Adrenal gland (tissue), 12 donors: ENCODE measurements around the gene KATNIP. TPM values are rescaled to one million over a fixed set of nuclear protein-coding genes. Genes with fewer than 3 reads are reported as not detected.

Experiments
- DNase-seq, 7 donors: peaks; one replicate each; pipeline ENCODE4 v3.0.0-alpha.2; 2019 to 2020
- H3K27ac ChIP-seq, 5 donors: fragments of 200-600 bp; sonication (generic) in 4 of 5; 1 replicate in 3 of 5; 2 replicates in 2 of 5; pipeline versions ENCODE4 v1.5.1 to v1.8.0; 2016 to 2020; ENCODE audit warnings: mild to moderate bottlenecking in 1 of 5
- H3K27me3 ChIP-seq: fragments of 200-600 bp; 2 replicates; pipeline ENCODE4 v1.8.0; 2021
- H3K36me3 ChIP-seq, 2 donors: fragments of 200-600 bp; replicated peaks in 1 of 2; 1 replicate in 1 of 2; 2 replicates in 1 of 2; pipeline versions ENCODE4 v1.5.1 to v1.8.0; 2018 to 2022
- H3K4me1 ChIP-seq, 2 donors: fragments of 200-600 bp; replicated peaks in 1 of 2; 1 replicate in 1 of 2; 2 replicates in 1 of 2; pipeline versions ENCODE4 v1.5.1 to v1.8.0; 2018 to 2021
- H3K4me3 ChIP-seq, 4 donors: fragments of 200-600 bp; sonication (generic) in 3 of 4; one replicate each; pipeline ENCODE4 v1.5.1; 2016 to 2018
- H3K9me3 ChIP-seq, 3 donors: fragments of 200-600 bp; sonication (generic) in 1 of 3; replicated peaks in 1 of 3; 1 replicate in 2 of 3; 2 replicates in 1 of 3; pipeline versions ENCODE4 v1.5.1 to v1.8.0; 2016 to 2021
- POLR2A ChIP-seq, 2 donors: fragments of 450-650 bp; IDR thresholded peaks; one replicate each; pipeline ENCODE4 v1.6.1; 2017; ENCODE audit warnings: antibody characterized with exemption in 2 of 2, mild to moderate bottlenecking in 2 of 2, moderate library complexity in 1 of 2
- WGBS, 4 donors: extraction: QIAGEN DNeasy Blood & Tissue Kit in 2 of 4; methylation state at CpG; one replicate each; pipeline versions ENCODE4 v1.1.5 to v1.1.7; 2013 to 2017; 5-methylcytosine and 5-hydroxymethylcytosine counted together
- intact Hi-C, 2 donors: fragments of 100-400 bp; cut with DNase I; formaldehyde crosslinking; loops; one replicate each; pipeline versions ENCODE4 v1.14.1 to v1.15.0; 2022 to 2023
- polyA plus RNA-seq, 3 donors: library from polyadenylated mRNA; stranded (reverse); fragments of 200-250 nt in 2 of 3; fragments of 350-450 nt in 1 of 3; fragmentation: Illumina TruSeq in 1 of 3; extraction: RNeasy Lipid Tissue Mini Kit (QIAGEN cat#74804) in 1 of 3; gene quantifications; one replicate each; pipeline ENCODE4 v1.2.3, GENCODE V29; 2013 to 2014
- total RNA-seq, 9 donors: library from RNA; depleted of rRNA in 4 of 9; stranded (reverse); fragments of >200 nt in 4 of 9; fragments of 120-200 nt in 1 of 9; fragmentation: NEBNext Ultra II Directional in 1 of 9; extraction: Animal tissue kit (Norgen Biotek cat#: 25700) in 1 of 9; gene quantifications; one replicate each; pipeline versions ENCODE4 v1.1.0 to v1.2.4, GENCODE V29; 2013 to 2023
- TF ChIP-seq, protein P1 (sequence below), 6 experiments: fragments of 450-650 bp in 4 of 6; fragments of 200-600 bp in 2 of 6; sonication (generic) in 1 of 6; IDR thresholded peaks; 1 replicate in 5 of 6; 2 replicates in 1 of 6; pipeline versions ENCODE4 v1.5.1 to v1.8.0; 2016 to 2021; ENCODE audit warnings: antibody characterized with exemption in 6 of 6, mild to moderate bottlenecking in 2 of 6, moderate library complexity in 1 of 6
- donor health status: healthy with polysubstance abuse.
- donor health status: Bipolar disorder and iron deficiency.
- donor health status: DM: yes; HTN: yes; CAD: no.
- donor health status: DM: no; HTN: no; CAD: no.
- donor health status: DM: no; HTN: no; CAD: no.
- donor health status: DM: yes; HTN: yes; CAD: no.

The KATNIP gene
- total and polyA plus RNA-seq, 12 donors = 9.1 to 80.4 (median 16.9) TPM

DNA sequence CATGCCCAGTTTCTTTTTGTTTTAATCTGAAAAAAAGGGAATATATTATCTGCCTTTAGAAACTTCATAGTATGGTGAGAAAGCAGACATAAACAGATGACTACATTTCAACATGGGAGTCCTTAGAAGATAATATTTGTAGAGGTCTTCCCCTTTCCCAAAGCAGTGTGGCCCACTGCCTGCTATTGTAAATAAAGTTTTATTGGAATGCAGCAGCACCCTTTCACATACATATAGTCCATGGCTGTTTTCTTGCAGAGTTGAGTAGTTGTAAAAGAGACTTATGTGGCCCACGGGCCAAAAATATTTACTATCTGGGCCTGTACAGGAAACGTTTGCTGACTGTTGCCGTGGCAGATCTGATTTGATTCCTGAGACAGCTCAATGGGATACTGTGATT lies 8.5 kb downstream of the KATNIP start:
- DNase-seq = no peak
- Histone ChIP-seq H3K27ac (no peak overlapping the region), H3K27me3 (no peaks in the 10 kb centered on the region), H3K4me1 (no peaks in the 10 kb centered on the region), H3K9me3 (no peaks in the 10 kb centered on the region), H3K36me3 (no peaks in the 10 kb centered on the region), H3K4me3 (no peak overlapping the region)
- intact Hi-C loops = no loop called here
- TF ChIP-seq POLR2A (IDR thresholded peaks at IDR 0.05) = no peak
- TF ChIP-seq, protein P1, sequence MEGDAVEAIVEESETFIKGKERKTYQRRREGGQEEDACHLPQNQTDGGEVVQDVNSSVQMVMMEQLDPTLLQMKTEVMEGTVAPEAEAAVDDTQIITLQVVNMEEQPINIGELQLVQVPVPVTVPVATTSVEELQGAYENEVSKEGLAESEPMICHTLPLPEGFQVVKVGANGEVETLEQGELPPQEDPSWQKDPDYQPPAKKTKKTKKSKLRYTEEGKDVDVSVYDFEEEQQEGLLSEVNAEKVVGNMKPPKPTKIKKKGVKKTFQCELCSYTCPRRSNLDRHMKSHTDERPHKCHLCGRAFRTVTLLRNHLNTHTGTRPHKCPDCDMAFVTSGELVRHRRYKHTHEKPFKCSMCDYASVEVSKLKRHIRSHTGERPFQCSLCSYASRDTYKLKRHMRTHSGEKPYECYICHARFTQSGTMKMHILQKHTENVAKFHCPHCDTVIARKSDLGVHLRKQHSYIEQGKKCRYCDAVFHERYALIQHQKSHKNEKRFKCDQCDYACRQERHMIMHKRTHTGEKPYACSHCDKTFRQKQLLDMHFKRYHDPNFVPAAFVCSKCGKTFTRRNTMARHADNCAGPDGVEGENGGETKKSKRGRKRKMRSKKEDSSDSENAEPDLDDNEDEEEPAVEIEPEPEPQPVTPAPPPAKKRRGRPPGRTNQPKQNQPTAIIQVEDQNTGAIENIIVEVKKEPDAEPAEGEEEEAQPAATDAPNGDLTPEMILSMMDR (IDR thresholded peaks at IDR 0.05) = no peak
- 89 to 100% (median 89%) methylated on average over 3 of the region's 3 CpGs for WGBS, 4 donors

DNA sequence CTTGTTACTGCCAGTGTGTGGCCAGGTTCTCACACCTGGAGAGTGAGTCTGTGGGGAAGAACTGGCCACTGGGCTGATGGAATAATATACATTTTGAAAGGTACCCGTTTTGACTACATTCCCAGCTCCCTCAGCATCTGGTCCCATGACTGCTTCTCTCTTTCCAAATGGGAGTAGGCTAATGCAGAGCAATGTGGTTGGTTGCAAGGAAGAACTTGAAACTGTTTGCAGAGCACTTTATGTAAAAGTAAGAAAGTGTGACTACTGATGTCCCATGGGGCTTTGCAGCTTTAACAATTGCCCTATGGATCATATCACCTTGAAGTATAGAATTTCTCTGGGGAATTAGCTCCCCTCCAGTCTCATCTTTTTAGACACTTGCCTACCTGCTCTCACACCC lies 9.0 kb downstream of the KATNIP start:
- WGBS, 4 donors = 80 to 100% (median 85%) methylated on average over 1 of the region's 1 CpG
- TF ChIP-seq POLR2A (IDR thresholded peaks at IDR 0.05) = no peak
- TF ChIP-seq, protein P1 (IDR thresholded peaks at IDR 0.05) = no peak
- no peak for DNase-seq
- H3K9me3 ChIP-seq = no peaks in the 10 kb centered on the region
- intact Hi-C loops = no loop called here
- H3K36me3 ChIP-seq = no peaks in the 10 kb centered on the region
- H3K4me1 ChIP-seq = no peaks in the 10 kb centered on the region
- no peaks in the 10 kb centered on the region for H3K27me3 ChIP-seq
- H3K4me3 ChIP-seq = no peak overlapping the region
- no peak overlapping the region for H3K27ac ChIP-seq

DNA sequence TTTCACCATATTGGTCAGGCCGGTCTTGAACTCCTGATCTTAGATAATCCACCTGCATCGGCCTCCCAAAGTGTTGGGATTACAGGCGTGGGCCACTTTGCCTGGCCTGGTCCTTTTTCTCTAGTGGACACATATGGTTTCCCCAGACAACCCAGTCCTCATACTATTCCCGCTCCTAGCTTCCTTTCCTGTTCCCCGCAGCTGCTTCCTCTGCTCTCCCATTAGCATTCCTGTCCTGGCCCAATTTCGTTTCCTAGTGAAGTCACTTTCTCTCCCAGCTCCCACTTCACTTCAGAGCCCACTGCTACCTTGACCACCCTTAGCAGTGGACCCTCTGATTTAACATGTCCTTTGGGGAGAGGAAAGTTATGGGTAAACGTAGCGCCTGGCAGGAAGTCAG lies 11.3 kb downstream of the KATNIP start:
- 87 to 96% (median 90%) methylated on average over 8 of the region's 8 CpGs for WGBS, 4 donors

GRCh38 chr16:27564224-27564623 lies 14.3 kb downstream of the KATNIP start:
- Histone ChIP-seq H3K36me3 (no peaks in the 10 kb centered on the region), H3K27me3 (no peaks in the 10 kb centered on the region), H3K4me1 (no peaks in the 10 kb centered on the region), H3K4me3 (no peak overlapping the region), H3K9me3 (no peaks in the 10 kb centered on the region), H3K27ac (no peak overlapping the region)
- TF ChIP-seq, protein P1 (IDR thresholded peaks at IDR 0.05) = no peak
- no peak for TF ChIP-seq POLR2A (IDR thresholded peaks at IDR 0.05)
- DNase-seq = no peak
- 89 to 95% (median 91%) methylated on average over 5 of the region's 5 CpGs for WGBS, 4 donors
- intact Hi-C loops = no loop called here

More for the DNA sequence above, 11.3 kb downstream of the KATNIP start:
- no peak overlapping the region for H3K4me3 ChIP-seq
- H3K27ac ChIP-seq = no peak overlapping the region
- H3K27me3 ChIP-seq = no peaks in the 10 kb centered on the region
- no peaks in the 10 kb centered on the region for H3K36me3 ChIP-seq
- intact Hi-C loops = no loop called here
- no peak for TF ChIP-seq POLR2A (IDR thresholded peaks at IDR 0.05)
- TF ChIP-seq, protein P1 (IDR thresholded peaks at IDR 0.05) = no peak
- DNase-seq = no peak
- H3K4me1 ChIP-seq = no peaks in the 10 kb centered on the region
- H3K9me3 ChIP-seq = no peaks in the 10 kb centered on the region
